Loucy (cell line): ENCODE measurements around the gene TMEM37.

Experiments
- H2AFZ ChIP-seq: fragments of 200-600 bp; sonication (generic); 2 replicates; pipeline ENCODE4 v1.6.0; 2016; ENCODE audit warnings: antibody characterized with exemption, mild to moderate bottlenecking, low read length, moderate library complexity
- H3F3A ChIP-seq: fragments of 200-600 bp; 2 replicates; pipeline ENCODE4 v1.6.0; 2016; ENCODE audit warnings: antibody characterized with exemption, low read depth, mild to moderate bottlenecking
- H3K27me3 ChIP-seq: fragments of 200-600 bp; sonication (generic); 2 replicates; pipeline ENCODE4 v1.6.1; 2014; ENCODE audit warnings: low read length, mild to moderate bottlenecking; ENCODE audit not compliant: insufficient read depth, poor library complexity, severe bottlenecking
- H3K36me3 ChIP-seq: fragments of 200-600 bp; sonication (generic); 2 replicates; pipeline ENCODE4 v1.6.1; 2016; ENCODE audit warnings: low read length; ENCODE audit not compliant: insufficient read depth
- H3K4me1 ChIP-seq: fragments of 200-600 bp; sonication (generic); 2 replicates; pipeline ENCODE4 v1.5.1; 2014; ENCODE audit warnings: low read length, mild to moderate bottlenecking; ENCODE audit not compliant: insufficient read depth, poor library complexity, severe bottlenecking
- H3K4me2 ChIP-seq: fragments of 200-600 bp; sonication (generic); 2 replicates; pipeline ENCODE4 v1.6.0; 2014; ENCODE audit warnings: antibody characterized with exemption, low read length, low read depth, mild to moderate bottlenecking; ENCODE audit not compliant: poor library complexity, severe bottlenecking
- H3K4me3 ChIP-seq: fragments of 200-600 bp; sonication (generic); 2 replicates; pipeline ENCODE4 v1.5.1; 2014; ENCODE audit warnings: low read length, mild to moderate bottlenecking, mixed read lengths; ENCODE audit not compliant: poor library complexity, severe bottlenecking
- H3K79me2 ChIP-seq: fragments of 200-600 bp; sonication (generic); 2 replicates; pipeline ENCODE4 v1.6.1; 2014; ENCODE audit warnings: low read length; ENCODE audit not compliant: insufficient read depth
- H3K9ac ChIP-seq: fragments of 200-600 bp; sonication (generic); 2 replicates; pipeline ENCODE4 v1.6.0; 2014; ENCODE audit warnings: mild to moderate bottlenecking, low read depth, low read length, moderate library complexity; ENCODE audit not compliant: poor library complexity, severe bottlenecking
- H3K9me2 ChIP-seq: fragments of 200-600 bp; sonication (generic); replicated peaks from 2 replicates; pipeline ENCODE4 v1.6.1; 2016; ENCODE audit warnings: low read depth, low read length, mixed read lengths
- H3K9me3 ChIP-seq: fragments of 200-600 bp; sonication (generic); 2 replicates; pipeline ENCODE4 v1.6.1; 2014; ENCODE audit warnings: mild to moderate bottlenecking, antibody characterized with exemption, low read length, low read depth; ENCODE audit not compliant: insufficient read depth
- H4K20me1 ChIP-seq: fragments of 200-600 bp; sonication (generic); 2 replicates; pipeline ENCODE4 v1.6.0; 2014; ENCODE audit warnings: antibody characterized with exemption, low read length, mild to moderate bottlenecking; ENCODE audit not compliant: insufficient read depth, poor library complexity, severe bottlenecking
- EZH2phosphoT487 ChIP-seq: fragments of 200-600 bp; IDR thresholded peaks from 2 replicates; pipeline ENCODE4 v1.6.1; 2018; ENCODE audit warnings: antibody characterized with exemption, mild to moderate bottlenecking, moderate library complexity, borderline replicate concordance
- TF ChIP-seq, protein P1 (sequence below): fragments of 200-600 bp; sonication (generic); conservative IDR thresholded peaks from 2 replicates; pipeline ENCODE4 v1.5.1; 2014; ENCODE audit warnings: mild to moderate bottlenecking, antibody characterized with exemption, low read length

The TMEM37 gene

GRCh38 chr2:119430023-119430498 lies 1.6 kb upstream of the TMEM37 start:
- H3K9me2 ChIP-seq: no peaks in the 10 kb centered on the region
- H3K4me1 ChIP-seq: peaks cover 7% of the 10 kb centered on the region
- H2AFZ ChIP-seq: no peak overlapping the region
- no peak overlapping the region for H3K9ac ChIP-seq
- H4K20me1 ChIP-seq: no peaks in the 10 kb centered on the region
- no peaks in the 10 kb centered on the region for H3K79me2 ChIP-seq
- H3F3A ChIP-seq: no peaks in the 10 kb centered on the region; the same call in 1 of the 2 replicates
- no peak overlapping the region for H3K4me2 ChIP-seq
- H3K27me3 ChIP-seq: no peaks in the 10 kb centered on the region
- H3K36me3 ChIP-seq: no peaks in the 10 kb centered on the region
- no peaks in the 10 kb centered on the region for H3K9me3 ChIP-seq
- no peak for TF ChIP-seq EZH2phosphoT487
- no peak overlapping the region for H3K4me3 ChIP-seq

DNA sequence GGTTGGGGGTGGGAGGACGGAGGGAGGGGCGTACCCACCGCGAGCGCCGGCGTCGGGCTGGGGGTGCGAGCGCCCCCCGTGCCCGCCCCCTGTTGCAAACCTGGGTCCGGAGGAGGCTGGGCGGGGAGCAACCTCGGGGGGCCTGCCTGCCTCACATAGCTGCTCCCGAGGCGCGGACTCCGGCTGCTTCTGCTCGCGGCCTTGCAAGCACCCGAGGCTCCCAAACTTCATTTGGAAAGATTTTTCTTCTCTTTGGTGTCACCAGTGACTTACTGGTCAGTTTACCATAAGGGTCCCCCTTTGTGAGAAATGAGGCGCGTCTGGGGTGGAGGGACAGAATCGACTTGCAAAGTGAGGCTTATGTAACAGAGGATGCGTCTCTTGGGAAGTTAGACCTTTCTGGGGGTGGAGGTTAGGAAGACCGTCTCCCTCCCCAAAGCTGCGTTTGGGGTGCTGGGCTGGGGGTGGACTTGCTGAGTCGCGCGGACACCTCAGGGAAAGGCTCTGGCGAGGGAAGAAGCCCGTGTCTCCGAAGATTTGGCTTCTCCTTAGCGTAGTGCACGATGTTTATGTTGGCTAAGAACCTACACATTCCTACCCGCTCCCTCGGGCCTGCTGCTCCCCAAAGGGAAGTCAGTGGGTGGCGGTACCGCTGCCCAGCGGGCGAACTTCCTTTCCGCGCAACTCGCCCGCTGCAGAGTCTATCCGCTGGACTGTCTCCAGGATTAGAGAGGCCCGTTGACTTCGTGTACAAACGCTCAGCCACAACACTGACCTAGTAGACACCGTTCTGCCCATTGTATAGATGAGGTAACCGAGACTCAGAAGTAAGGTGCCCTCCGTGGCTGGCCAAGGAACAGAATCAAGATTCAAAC lies 559 bp downstream of the TMEM37 start:
- H3K9me3 ChIP-seq: no peaks in the 10 kb centered on the region
- peak overlapping the region; percentile 95 for H3K4me2 ChIP-seq
- no peaks in the 10 kb centered on the region for H3K9me2 ChIP-seq
- peaks cover 7% of the 10 kb centered on the region for H3K4me1 ChIP-seq
- TF ChIP-seq EZH2phosphoT487: no peak
- TF ChIP-seq, protein P1, sequence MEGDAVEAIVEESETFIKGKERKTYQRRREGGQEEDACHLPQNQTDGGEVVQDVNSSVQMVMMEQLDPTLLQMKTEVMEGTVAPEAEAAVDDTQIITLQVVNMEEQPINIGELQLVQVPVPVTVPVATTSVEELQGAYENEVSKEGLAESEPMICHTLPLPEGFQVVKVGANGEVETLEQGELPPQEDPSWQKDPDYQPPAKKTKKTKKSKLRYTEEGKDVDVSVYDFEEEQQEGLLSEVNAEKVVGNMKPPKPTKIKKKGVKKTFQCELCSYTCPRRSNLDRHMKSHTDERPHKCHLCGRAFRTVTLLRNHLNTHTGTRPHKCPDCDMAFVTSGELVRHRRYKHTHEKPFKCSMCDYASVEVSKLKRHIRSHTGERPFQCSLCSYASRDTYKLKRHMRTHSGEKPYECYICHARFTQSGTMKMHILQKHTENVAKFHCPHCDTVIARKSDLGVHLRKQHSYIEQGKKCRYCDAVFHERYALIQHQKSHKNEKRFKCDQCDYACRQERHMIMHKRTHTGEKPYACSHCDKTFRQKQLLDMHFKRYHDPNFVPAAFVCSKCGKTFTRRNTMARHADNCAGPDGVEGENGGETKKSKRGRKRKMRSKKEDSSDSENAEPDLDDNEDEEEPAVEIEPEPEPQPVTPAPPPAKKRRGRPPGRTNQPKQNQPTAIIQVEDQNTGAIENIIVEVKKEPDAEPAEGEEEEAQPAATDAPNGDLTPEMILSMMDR: no peak
- no peaks in the 10 kb centered on the region for H3K36me3 ChIP-seq
- H4K20me1 ChIP-seq: no peaks in the 10 kb centered on the region
- peak overlapping the region; percentile 54 for H3K9ac ChIP-seq
- H3K79me2 ChIP-seq: no peaks in the 10 kb centered on the region
- no peaks in the 10 kb centered on the region; the same call in 1 of the 2 replicates for H3F3A ChIP-seq
- H2AFZ ChIP-seq: no peak overlapping the region
- peak overlapping the region; percentile 71 for H3K4me3 ChIP-seq
- no peaks in the 10 kb centered on the region for H3K27me3 ChIP-seq

DNA sequence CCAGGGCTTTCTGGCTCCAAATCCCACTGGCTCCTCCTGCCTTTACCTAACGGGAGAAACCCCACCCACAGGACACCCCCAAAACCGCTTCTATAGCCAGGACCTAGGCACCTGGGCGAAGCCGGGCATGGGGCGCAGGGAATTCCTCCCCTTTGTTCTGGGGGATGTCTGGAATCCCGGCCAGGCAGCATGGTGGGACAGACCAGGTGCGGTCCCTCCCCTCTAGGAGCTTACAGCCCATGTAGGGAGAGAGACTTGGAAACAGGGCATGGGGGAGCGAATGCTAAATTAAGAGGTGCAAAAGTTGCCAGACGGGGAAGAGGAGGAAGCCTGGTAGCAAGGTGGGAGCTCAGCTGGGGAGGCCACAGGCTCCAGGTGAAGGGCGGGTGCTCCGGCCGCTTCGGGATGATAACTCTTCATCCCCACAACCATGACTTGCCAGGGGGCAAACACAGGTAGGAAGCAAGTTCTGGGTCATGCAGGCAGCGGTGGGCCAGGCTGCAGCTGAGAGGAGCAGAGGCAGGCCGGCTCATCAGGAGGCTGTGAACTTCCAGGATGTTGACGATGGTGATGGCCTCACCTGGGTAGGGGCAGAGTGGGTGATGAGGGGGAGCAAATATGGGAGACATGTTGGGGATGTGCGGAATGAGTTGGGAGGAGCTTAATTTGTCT lies 1.3 kb downstream of the TMEM37 start:
- no peak overlapping the region for H3K4me3 ChIP-seq
- no peaks in the 10 kb centered on the region for H3K9me3 ChIP-seq
- H3K27me3 ChIP-seq: no peaks in the 10 kb centered on the region
- TF ChIP-seq, protein P1: no peak
- no peak for TF ChIP-seq EZH2phosphoT487
- H3K4me1 ChIP-seq: peaks cover 7% of the 10 kb centered on the region
- H2AFZ ChIP-seq: no peak overlapping the region
- no peaks in the 10 kb centered on the region for H3K79me2 ChIP-seq
- H3K9me2 ChIP-seq: no peaks in the 10 kb centered on the region
- no peaks in the 10 kb centered on the region; the same call in 1 of the 2 replicates for H3F3A ChIP-seq
- H3K4me2 ChIP-seq: no peak overlapping the region
- no peak overlapping the region for H3K9ac ChIP-seq
- no peaks in the 10 kb centered on the region for H3K36me3 ChIP-seq
- no peaks in the 10 kb centered on the region for H4K20me1 ChIP-seq
